ACHN (cell line): ENCODE measurements around the gene EFTUD2.
A peak's percentile ranks its signal among the peaks of the same experiment; 100 is the strongest.

ENCODE experiments used
- DNase-seq: peaks from one replicate; pipeline ENCODE4 v3.0.0-alpha.2; 2015
- in situ Hi-C: cut with HindIII; loops from 2 replicates; pipeline ENCODE4 v1.10.0; 2017; ENCODE audit warnings: low sequenced_read_pairs, low pct_ligation_motif_present, low pct_unique_long_range_greater_than_20kb

Gene EFTUD2

DNA sequence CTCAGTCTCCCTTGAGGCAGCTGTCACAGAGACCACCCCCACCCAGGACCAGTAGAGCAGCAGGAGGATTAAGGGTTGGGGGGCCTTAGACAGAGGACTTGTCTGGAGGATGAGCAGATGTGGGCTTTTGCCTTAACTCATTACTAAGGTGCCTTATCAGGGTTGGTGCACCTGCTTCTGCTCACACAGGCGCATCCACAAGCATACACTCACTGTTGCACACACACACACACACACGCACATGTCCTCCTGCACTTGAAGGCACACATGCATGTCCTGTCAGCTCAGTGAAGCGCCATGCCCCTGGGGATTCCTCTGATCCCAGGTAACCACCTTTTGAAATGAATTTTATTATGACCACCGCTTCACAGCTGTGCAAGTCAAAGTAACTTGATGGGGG, 14.9 kb upstream of the EFTUD2 start:
- DNase-seq: no peak
- in situ Hi-C loops: no loop called here

DNA sequence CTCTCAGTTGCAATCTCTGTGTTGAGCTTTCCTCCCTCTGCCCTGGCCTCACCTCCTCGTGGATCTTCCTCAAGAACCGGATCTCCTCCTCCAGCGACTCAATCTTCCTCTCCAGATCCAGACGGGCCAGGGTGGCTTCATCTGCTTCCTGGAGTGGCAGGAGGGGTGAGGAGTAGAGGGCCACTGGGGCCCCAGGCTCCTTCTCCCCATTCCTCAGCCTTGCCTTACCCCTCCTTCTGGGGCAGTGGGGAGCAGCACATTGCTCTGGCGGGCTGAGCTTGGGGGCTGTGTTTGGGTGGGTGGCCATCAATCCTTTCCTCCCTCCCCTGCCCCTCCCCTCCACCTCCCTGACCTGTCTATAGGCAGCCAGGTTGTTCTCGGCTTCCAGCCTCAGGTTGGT, 14.4 kb upstream of the EFTUD2 start:
- DNase-seq: no peak
- in situ Hi-C loops: no loop called here

DNA sequence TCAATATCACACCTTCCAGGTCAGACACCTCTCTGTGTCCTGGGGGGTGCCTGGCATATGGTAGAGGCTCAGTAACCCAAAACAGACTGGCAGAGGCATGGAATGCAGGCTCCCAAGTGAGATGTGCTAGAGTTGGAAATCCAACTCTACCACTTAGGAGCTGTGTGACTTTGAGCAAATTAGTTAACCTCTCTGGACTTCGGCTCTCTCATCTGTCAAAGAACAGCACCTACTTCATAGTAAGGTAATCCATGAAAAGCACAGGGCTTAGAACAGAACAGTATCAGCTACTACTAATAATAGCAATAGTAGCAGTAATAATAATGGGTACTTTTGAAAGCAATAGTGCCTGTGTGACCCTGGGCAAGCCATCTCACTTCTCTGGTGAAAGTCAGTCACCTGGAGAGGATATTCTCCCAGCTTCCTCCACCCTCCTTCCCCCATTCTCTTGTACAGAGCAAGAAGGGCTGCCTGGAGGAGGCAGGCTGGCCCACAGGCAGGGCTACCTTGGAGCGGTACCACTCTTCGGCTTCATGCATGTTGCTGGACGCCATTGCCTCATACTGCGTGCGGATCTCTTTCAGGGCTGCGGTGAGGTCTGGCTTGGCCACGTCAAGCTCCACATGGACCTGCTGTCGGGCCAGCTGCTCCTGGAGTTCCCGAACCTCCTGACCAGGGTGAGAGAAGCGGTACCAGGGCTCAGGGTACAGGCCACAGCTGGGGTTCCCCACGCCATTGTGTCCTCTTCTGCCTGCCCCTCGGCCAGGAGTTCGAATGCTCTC, 13.7 kb upstream of the EFTUD2 start:
- in situ Hi-C loops: no loop called here
- no peak for DNase-seq

DNA sequence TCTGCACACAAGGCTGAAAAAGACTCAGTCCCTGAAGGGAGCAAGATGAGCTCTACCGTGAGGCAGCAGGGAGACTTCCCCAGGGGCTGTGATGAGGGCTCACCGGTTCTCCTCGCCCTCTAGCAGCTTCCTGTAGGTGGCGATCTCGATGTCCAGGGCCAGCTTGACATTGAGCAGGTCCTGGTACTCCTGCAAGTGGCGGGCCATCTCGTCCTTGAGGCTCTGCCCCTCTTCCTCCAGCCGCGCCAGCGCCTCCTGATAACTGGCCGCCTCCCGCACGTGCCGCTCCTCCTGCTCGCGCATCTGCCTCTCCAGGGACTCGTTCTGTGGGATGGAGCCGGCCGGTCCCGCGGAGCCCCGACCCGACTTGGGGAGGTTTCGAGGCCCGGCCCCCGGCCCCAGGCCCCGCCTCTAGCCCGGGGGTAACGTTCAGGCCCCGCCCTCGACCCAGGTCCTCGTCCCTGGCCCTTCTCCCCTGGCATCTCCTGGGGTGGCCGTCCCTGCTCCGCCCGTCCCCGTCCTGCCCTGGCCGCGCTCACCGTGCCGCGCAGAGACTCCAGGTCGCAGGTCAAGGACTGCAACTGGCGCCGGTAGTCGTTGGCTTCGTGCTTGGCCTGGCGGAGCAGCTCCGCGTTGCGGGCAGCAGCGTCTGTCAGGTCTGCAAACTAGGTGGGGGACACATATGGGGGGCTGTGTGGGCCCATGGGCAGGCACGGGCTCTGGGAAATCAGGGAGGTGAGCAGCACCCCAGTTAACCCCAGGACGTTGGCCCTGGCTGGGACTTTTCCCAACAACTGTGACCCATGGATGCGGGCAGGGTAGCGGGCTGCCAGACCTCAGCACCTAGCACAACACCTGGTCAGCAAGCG, 12.1 kb upstream of the EFTUD2 start:
- DNase-seq: peak; percentile 82
- in situ Hi-C loops: no loop called here

DNA sequence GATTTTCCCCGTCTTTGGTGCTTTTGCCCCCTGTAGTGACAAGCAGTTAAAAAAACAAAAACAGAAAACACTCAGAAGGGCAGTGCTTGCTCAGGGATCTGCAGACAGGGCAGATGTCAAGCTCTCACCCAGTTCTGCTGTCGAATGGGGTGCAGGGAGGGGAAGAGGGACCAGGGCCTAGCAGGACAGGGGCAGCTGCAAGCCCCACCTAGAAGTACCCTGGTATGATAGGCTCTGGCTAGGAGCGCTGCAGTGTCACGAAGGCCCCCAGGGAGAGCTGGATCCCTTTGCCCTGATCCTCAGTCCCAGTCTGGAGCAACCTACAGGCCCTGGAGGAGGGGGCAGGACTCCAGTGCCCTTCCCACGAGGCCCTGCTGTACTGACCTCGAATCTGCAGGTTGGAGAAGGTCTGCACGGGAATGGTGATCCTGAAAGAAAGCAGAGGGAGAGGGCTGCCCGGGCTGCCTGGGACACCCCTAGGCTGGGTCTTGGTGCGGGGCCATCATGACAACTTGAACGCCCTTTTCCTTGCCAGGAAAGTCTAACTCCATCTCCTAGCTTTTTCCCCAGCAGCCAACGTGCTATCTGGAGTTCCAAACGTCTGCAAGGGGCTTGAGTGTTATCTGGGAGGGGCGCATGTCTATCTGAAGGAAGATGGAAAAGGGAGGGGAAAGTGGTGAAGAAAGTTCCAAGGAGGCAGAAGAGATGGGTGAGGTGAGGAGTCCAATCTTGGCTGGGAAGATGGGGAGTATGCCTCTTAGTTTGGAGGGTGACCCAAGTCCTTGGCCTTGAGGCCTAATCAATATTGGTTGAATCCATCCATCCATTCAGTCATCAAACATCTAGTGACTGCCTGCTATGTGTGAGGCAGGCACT, 11.2 kb upstream of the EFTUD2 start:
- DNase-seq: no peak
- in situ Hi-C loops: no loop called here

DNA sequence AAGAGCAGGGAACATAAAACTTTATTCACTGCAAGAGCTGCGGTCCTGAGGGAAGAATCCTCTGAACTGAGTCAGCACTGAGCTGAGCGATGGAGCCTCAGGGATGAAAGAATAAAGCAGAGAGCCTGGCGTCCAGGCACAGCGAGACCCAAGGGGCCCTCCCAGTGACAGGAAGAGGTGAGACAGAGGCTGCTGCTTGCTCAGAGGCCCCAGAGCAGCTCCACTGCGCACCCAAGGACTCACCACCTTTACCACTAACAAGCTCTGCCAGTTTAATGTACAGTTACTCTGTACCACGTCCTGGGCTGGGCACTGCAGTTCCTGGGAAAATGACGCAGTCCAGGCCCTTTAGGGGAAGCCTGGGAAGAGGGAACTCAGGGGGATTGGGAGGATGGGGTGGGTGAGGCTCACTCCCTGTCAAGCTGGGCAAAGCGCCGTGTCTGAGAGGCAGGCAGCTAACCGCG, 10.5 kb upstream of the EFTUD2 start:
- in situ Hi-C loops: no loop called here
- peak; percentile 93 for DNase-seq

DNA sequence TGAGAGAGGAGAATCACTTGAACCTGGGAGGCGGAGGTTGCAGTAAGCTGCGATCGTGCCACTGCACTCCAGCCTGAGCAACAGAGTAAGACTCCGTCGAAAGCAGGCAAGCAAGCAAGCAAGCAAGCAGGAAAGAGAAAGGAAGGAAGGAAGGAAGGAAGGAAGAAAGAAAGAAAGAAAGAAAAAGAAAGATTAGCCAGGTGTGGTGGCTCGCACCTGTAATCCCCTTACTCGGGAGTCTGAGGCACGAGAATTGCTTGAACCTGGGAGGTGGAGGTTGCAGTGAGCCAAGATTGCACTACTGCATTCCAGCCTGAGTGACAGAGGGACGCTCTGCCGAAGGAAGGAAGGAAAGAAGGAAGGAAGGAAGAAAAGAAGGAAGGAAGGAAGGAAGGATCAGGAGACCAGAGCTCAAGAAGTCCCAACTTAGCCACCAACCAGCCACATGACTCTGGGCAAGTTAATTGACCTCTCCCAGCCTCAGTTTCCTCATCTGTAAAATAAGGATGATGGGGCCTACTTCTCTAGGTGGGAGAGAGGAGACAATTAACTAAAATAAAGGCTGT, 9.6 kb upstream of the EFTUD2 start:
- in situ Hi-C loops: no loop called here
- no peak for DNase-seq

DNA sequence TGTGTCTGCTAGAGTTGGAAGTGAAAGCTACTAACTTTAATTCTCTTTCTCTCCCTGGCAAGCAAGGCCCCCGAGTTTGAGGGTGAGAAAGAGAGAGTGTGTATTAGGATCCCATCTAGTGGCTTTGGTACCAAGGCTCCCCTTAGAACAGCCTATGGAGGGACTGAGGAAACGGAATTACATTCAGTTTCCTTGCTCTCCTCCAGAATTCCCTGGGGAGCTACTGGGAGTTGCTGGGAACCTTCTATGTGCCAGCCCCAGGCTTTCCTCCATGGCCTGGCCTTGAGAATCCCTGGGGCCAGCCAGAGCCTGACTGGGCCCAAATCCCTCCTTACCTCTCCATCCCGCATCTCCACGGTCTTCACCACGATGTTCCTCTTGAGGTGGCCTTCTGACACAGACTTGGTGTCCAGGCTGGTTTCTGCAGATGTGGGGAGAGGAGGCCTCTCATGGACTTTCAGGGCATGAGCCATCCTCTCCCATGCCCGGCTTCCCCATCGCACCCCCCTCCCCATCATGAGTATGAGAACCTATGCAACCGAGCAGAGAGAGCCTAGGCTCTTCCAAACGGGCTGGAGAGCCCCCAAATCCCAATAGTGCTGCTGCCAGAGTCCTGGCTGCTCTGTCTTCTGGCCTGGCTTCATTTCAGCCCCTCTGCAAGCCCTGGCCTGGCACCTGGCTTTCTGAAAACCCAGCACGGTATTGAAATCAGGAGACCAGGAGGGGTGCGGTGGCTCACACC, 8.7 kb upstream of the EFTUD2 start:
- in situ Hi-C loops: no loop called here
- DNase-seq: no peak

DNA sequence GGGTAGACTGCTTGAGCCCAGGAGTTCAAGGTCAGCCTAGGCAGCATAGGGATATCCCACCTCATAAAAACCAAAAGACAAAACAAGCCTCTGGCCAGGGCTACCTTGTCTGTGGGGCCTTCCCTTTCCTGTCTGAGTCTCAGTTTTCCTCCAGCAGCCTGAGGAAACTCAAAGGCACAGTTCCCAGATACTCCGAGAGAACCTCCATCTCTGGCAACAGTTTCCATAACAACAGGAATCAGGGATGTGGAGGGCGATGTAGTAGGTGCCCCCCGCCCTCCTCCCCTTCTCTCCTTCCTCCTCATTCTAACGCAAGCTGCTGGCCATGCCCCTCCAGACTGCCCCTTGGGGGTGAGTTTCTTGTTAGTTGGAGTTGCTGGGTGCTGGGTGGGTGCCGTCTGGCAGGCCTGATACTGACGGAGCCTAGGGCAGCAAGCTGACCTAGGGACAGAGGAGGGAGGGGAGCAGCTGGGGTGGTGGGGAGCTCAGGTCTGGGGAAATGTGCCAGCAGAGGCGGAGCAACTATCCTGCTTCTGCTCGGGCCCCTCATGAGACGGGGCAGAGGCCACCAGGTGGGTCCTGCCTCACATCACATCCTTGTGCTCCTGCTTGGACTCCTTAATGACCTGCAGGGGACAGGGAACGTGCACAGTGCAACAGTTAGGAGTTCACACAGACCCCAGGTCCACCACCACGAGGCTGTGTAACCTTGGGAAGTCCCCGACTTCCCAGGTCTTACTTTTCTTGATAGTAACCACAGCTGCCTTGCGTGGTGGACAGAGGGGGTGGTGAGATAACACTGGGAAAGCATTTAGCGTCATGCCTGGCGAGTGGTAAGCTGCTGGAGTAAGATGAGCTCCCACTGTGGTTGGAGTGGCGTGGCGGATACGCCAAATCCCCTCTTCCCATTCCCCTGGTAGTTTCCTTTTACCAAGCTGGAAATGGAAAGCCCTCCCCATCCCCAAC, 7.8 kb upstream of the EFTUD2 start:
- DNase-seq: no peak
- in situ Hi-C loops: no loop called here

DNA sequence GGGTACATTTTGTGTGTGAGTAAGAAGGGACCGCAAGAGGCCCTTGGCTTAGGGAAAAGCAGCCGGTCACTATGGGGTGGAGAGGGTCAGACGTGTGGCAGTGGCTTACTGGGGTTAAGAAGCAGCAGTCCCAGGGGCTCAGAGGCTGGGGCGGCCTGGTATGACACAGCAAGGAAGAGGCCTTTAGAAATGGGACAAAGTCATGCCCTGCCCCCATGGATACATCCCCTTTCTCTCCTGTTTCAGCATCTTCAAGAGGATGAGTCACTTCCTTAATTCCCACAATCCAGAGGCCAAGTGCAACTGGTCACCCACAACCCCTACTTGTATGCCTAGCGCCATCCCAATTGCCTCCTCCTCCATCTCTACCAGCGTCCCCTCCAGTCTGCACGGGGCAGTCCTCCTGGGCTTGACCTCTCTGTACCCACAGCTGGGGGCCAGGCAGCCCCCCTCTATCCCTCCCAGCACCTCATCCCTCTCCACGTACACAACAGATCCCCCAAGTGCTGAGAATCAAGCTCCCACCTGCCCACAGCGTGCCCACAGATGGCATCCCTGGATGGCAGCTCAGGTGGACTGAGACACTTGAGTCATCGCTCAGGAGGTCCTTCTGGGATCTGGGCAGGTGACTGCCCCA, 6.9 kb upstream of the EFTUD2 start:
- DNase-seq: peak; percentile 92
- in situ Hi-C loops: no loop called here

DNA sequence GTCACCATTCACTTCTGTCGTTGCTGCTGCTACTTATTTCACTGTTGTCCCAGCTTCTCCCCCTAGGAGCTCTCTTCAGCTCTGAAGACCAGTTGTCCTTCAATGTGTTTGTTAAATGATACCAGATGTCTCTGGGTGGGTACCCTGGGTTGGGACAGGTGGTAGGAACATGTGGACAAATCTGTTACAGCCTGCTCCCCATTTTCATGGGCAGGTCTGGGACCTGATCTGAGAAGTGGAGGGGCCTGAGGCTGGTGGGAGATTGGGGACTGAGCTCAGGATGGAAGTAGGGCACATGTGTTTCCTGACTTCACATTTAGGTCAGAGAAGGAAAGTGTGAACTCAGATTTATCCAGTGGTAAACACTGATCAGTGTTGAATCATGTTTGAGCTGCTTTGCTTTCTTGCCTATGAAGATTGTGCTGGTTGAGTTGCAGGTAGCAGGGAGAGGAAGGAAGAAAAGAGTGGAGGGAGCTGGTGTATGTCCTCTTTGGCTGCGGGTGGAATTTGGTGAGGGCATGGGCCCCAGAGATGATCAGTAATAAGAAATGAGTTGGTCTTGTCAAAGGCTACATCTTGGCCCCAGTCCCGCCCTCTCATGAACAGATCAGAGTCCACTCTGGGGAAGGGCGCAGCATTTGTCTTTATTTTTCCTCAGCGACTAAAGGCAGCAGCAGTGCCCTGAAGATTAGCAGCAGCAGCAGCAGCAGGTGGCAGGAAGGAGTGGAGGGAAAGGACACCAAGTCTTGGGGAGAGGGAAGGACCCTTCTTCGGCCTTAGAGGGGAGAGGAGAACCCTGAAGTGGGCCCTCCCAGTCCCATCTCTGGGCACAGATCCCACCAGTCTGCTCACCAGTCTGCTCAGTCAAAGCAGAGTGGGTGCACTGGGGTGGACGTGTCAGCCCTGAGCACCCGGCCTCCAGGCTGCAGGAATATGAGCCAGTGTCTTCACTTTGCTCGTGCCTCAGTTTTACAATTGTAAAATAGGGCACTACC, 6.1 kb upstream of the EFTUD2 start:
- DNase-seq: no peak
- in situ Hi-C loops: no loop called here

DNA sequence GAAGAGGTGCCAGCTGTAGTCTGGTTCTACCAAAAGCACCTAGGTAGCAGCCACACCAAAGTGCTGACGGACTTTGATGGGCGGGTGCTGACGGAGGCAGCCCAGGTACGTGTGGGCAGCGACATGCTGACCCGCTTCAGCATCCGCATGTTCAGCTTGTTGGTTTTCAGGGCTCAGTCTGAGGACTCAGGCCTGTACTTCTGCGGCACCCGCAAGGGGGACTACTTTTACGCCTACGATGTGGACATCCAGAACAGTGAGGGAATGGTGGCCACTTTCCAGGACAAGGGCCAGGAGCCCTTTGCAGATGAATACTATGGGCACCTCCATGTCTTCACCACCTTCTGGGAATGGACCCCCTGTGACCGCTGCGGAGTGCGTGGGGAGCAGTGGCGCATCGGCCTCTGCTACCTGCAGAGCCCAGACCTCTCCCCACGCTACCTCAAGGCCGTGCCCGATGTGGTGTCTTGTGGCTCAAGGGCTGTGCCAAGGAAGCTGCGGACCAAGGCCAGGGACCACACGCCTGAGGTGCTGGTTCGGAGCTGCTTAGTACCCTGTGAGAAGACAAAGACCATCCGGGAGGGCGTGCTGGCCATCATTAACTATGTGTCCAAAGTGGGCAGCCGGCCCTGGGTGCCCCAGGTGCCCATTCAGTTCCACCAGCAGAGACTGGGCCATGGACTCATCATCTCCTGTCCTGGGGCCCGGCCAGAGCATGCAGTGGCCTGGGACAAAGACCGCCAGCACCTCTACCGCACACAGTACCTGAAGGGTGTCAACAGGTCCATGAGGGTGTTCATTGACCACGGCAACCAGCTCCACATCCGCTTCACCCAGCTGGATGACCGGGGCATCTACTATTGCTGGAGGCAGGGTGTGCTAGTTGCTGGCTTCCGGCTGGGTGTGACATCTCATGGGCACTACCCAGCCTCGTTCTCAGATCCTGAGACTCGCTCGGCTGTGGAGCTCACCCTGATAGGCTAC, 5.0 kb upstream of the EFTUD2 start:
- in situ Hi-C loops: no loop called here

DNA sequence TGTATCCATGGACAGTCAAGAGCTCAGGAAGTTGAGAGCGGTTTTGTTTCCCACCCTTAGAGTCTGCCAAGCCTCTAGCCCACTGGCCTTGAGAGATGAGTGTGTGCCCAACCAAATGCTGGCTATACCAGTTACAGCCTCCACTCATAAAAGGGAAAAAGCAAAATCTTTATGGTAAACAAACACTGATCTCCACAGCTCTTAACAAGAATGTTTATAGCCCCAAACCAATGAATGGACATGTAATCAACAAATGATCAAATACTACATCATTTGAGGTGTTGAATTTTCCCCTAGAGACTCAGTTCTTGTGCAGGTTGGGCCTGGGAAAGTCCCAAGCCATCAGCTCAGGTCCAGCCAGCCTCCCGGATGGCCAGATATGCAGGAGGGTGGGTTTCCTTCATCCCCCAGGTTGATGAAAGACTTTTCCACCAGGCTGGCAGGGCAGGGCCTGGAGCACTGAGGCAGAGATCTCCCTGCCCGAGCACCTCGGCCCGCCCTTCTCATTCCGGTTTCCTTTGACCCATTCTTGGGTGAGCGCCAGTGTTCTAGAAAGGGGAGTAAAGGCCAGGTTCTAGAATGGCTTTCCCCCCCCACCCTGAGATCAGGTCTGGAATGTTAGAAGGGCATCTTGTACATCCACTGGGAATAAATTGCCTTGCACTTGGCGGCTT, 3.9 kb upstream of the EFTUD2 start:
- in situ Hi-C loops: no loop called here
- no peak for DNase-seq

More for the DNA sequence above, 5.0 kb upstream of the EFTUD2 start:
- no peak for DNase-seq
